SU-DHL-6 (cell line): ENCODE measurements around the gene NBEAL1.

Source experiments
- EZH2phosphoT487 ChIP-seq: fragments of 200-600 bp; sonication (generic), shearing (Covaris generic); conservative IDR thresholded peaks from 2 replicates; pipeline ENCODE4 v1.6.1; 2018; ENCODE audit warnings: mild to moderate bottlenecking, antibody characterized with exemption, low read length, moderate library complexity, mixed read lengths
- TF ChIP-seq, protein P1 (sequence below): fragments of 200-600 bp; sonication (generic); IDR thresholded peaks from one replicate; pipeline ENCODE4 v1.5.1; 2017; ENCODE audit warnings: antibody characterized with exemption, mild to moderate bottlenecking, low read length, moderate library complexity; ENCODE audit not compliant: insufficient read depth, poor library complexity, severe bottlenecking

GRCh38 chr2:203059567-203060240 is 45.0 kb downstream of the NBEAL1 start:
- TF ChIP-seq, protein P1, sequence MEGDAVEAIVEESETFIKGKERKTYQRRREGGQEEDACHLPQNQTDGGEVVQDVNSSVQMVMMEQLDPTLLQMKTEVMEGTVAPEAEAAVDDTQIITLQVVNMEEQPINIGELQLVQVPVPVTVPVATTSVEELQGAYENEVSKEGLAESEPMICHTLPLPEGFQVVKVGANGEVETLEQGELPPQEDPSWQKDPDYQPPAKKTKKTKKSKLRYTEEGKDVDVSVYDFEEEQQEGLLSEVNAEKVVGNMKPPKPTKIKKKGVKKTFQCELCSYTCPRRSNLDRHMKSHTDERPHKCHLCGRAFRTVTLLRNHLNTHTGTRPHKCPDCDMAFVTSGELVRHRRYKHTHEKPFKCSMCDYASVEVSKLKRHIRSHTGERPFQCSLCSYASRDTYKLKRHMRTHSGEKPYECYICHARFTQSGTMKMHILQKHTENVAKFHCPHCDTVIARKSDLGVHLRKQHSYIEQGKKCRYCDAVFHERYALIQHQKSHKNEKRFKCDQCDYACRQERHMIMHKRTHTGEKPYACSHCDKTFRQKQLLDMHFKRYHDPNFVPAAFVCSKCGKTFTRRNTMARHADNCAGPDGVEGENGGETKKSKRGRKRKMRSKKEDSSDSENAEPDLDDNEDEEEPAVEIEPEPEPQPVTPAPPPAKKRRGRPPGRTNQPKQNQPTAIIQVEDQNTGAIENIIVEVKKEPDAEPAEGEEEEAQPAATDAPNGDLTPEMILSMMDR, result no peak
- no peak for TF ChIP-seq EZH2phosphoT487
